Measurements from ENCODE around the gene DIPK2A. TPM values are rescaled to one million over a fixed set of nuclear protein-coding genes. Genes with fewer than 3 reads are reported as not detected.

Gene DIPK2A
- total and polyA plus RNA-seq, 11 donors, result 3.3 to 13.9 (median 8.6) TPM

- H3K27me3 ChIP-seq, result no peaks in the 10 kb centered on the region
- intact Hi-C loops (cut with DNase I), result loop anchor here in 1 of 10 donors (10.0 kb wide), 1 partner anchor 173 kb away; no protein-coding TSS in a partner anchor
- H3K27ac ChIP-seq, result no peak overlapping the region
- H3K4me1 ChIP-seq, result no peaks in the 10 kb centered on the region
- TF ChIP-seq POLR2A (IDR thresholded peaks at IDR 0.05) (no peak), CTCF (IDR thresholded peaks at IDR 0.05) (no peak)
- DNase-seq (no peak), ATAC-seq (no peak)
- no peaks in the 10 kb centered on the region for H3K36me3 ChIP-seq
- H3K4me3 ChIP-seq, result no peak overlapping the region
- peaks cover 0 to 27% (median 6%) of the 10 kb centered on the region in 12 donors for H3K9me3 ChIP-seq
Measured at GRCh38 chr3:143957453-143957852, 14.2 kb upstream of the DIPK2A start.

GRCh38 chr3:143958966-143959365, 12.7 kb upstream of the DIPK2A start:
- TF ChIP-seq CTCF (IDR thresholded peaks at IDR 0.05), result no peak
- no peak for TF ChIP-seq POLR2A (IDR thresholded peaks at IDR 0.05)
- peaks cover 0 to 3% (median 0%) of the 10 kb centered on the region in 9 donors for H3K27me3 ChIP-seq
- no peaks in the 10 kb centered on the region for H3K4me1 ChIP-seq
- intact Hi-C loops (cut with DNase I), result loop anchor here in 1 of 10 donors (10.0 kb wide), 1 partner anchor 174 kb away; no protein-coding TSS in a partner anchor
- H3K36me3 ChIP-seq, result no peaks in the 10 kb centered on the region
- DNase-seq (no peak), ATAC-seq (no peak)
- H3K4me3 ChIP-seq, result no peak overlapping the region
- H3K27ac ChIP-seq, result no peak overlapping the region
- peaks cover 0 to 27% (median 6%) of the 10 kb centered on the region in 12 donors for H3K9me3 ChIP-seq

- 96 to 100% (median 98%) methylated on average over 1 of the region's 1 CpG for WGBS, 4 donors
- DNase-seq (no peak), ATAC-seq (no peak)
- peaks cover 0 to 3% (median 0%) of the 10 kb centered on the region in 9 donors for H3K27me3 ChIP-seq
- no peak overlapping the region for H3K4me3 ChIP-seq
- no peak for TF ChIP-seq CTCF (IDR thresholded peaks at IDR 0.05)
- no peak for TF ChIP-seq POLR2A (IDR thresholded peaks at IDR 0.05)
- H3K9me3 ChIP-seq, result peaks cover 0 to 27% (median 6%) of the 10 kb centered on the region in 12 donors
- H3K36me3 ChIP-seq, result no peaks in the 10 kb centered on the region
- no peak overlapping the region for H3K27ac ChIP-seq
- intact Hi-C loops (cut with DNase I), result loop anchor here in 1 of 10 donors (10.0 kb wide), 1 partner anchor 847 kb away; the partner anchor contains the start of gene CHST2
- no peaks in the 10 kb centered on the region for H3K4me1 ChIP-seq
Measured at GRCh38 chr3:143961342-143961741, 10.3 kb upstream of the DIPK2A start.

GRCh38 chr3:143963946-143964345, 7.7 kb upstream of the DIPK2A start:
- 85 to 92% (median 91%) methylated on average over 6 of the region's 6 CpGs for WGBS, 4 donors
- intact Hi-C loops (cut with DNase I), result loop anchor here in 1 of 10 donors (10.0 kb wide), 1 partner anchor 849 kb away; the partner anchor contains the start of gene CHST2
- H3K4me1 ChIP-seq, result no peaks in the 10 kb centered on the region
- TF ChIP-seq POLR2A (IDR thresholded peaks at IDR 0.05) (no peak), CTCF (IDR thresholded peaks at IDR 0.05) (no peak)
- H3K9me3 ChIP-seq, result peaks cover 0 to 15% (median 6%) of the 10 kb centered on the region in 12 donors
- DNase-seq, result no peak
- no peak overlapping the region for H3K27ac ChIP-seq
- peaks cover 0 to 3% (median 0%) of the 10 kb centered on the region in 9 donors for H3K27me3 ChIP-seq
- no peak for ATAC-seq
- no peak overlapping the region for H3K4me3 ChIP-seq
- no peaks in the 10 kb centered on the region for H3K36me3 ChIP-seq

Measured in heart left ventricle (tissue), 16 donors.